ENCODE data around the gene COA7. TPM values are rescaled to one million over a fixed set of nuclear protein-coding genes. Genes with fewer than 3 reads are reported as not detected.

COA7 gene
- total and polyA plus RNA-seq, 2 of the 8 experiments (the other 6 are each of a cell fraction or from before 2014, with no cell fraction given) = 23.2 to 61.8 TPM

DNA sequence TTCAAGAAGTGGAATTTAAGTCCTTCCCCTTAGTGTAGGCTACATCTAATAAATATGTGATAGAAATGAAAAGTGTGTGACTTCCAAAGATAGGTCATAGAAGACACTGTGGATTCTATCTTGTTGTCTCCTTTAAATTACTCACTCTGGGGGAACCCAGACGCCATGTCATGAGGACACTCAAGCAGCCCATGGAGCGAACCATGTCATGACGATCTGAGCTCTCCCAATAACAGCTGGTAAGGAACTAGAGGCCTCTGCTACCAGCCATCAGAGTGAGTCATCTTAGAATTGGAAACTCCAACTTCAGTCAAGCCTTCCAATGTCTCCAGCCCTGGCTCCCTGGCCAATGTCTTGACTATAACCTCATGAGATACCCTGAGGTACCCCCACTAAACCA, 6.3 kb downstream of the COA7 start (continued):
- TF ChIP-seq, protein P1, sequence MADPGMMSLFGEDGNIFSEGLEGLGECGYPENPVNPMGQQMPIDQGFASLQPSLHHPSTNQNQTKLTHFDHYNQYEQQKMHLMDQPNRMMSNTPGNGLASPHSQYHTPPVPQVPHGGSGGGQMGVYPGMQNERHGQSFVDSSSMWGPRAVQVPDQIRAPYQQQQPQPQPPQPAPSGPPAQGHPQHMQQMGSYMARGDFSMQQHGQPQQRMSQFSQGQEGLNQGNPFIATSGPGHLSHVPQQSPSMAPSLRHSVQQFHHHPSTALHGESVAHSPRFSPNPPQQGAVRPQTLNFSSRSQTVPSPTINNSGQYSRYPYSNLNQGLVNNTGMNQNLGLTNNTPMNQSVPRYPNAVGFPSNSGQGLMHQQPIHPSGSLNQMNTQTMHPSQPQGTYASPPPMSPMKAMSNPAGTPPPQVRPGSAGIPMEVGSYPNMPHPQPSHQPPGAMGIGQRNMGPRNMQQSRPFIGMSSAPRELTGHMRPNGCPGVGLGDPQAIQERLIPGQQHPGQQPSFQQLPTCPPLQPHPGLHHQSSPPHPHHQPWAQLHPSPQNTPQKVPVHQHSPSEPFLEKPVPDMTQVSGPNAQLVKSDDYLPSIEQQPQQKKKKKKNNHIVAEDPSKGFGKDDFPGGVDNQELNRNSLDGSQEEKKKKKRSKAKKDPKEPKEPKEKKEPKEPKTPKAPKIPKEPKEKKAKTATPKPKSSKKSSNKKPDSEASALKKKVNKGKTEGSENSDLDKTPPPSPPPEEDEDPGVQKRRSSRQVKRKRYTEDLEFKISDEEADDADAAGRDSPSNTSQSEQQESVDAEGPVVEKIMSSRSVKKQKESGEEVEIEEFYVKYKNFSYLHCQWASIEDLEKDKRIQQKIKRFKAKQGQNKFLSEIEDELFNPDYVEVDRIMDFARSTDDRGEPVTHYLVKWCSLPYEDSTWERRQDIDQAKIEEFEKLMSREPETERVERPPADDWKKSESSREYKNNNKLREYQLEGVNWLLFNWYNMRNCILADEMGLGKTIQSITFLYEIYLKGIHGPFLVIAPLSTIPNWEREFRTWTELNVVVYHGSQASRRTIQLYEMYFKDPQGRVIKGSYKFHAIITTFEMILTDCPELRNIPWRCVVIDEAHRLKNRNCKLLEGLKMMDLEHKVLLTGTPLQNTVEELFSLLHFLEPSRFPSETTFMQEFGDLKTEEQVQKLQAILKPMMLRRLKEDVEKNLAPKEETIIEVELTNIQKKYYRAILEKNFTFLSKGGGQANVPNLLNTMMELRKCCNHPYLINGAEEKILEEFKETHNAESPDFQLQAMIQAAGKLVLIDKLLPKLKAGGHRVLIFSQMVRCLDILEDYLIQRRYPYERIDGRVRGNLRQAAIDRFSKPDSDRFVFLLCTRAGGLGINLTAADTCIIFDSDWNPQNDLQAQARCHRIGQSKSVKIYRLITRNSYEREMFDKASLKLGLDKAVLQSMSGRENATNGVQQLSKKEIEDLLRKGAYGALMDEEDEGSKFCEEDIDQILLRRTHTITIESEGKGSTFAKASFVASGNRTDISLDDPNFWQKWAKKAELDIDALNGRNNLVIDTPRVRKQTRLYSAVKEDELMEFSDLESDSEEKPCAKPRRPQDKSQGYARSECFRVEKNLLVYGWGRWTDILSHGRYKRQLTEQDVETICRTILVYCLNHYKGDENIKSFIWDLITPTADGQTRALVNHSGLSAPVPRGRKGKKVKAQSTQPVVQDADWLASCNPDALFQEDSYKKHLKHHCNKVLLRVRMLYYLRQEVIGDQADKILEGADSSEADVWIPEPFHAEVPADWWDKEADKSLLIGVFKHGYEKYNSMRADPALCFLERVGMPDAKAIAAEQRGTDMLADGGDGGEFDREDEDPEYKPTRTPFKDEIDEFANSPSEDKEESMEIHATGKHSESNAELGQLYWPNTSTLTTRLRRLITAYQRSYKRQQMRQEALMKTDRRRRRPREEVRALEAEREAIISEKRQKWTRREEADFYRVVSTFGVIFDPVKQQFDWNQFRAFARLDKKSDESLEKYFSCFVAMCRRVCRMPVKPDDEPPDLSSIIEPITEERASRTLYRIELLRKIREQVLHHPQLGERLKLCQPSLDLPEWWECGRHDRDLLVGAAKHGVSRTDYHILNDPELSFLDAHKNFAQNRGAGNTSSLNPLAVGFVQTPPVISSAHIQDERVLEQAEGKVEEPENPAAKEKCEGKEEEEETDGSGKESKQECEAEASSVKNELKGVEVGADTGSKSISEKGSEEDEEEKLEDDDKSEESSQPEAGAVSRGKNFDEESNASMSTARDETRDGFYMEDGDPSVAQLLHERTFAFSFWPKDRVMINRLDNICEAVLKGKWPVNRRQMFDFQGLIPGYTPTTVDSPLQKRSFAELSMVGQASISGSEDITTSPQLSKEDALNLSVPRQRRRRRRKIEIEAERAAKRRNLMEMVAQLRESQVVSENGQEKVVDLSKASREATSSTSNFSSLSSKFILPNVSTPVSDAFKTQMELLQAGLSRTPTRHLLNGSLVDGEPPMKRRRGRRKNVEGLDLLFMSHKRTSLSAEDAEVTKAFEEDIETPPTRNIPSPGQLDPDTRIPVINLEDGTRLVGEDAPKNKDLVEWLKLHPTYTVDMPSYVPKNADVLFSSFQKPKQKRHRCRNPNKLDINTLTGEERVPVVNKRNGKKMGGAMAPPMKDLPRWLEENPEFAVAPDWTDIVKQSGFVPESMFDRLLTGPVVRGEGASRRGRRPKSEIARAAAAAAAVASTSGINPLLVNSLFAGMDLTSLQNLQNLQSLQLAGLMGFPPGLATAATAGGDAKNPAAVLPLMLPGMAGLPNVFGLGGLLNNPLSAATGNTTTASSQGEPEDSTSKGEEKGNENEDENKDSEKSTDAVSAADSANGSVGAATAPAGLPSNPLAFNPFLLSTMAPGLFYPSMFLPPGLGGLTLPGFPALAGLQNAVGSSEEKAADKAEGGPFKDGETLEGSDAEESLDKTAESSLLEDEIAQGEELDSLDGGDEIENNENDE (IDR thresholded peaks at IDR 0.05; ENCODE audit: insufficient replicate concordance, low read length) = no peak
- no peak for TF ChIP-seq RAD21 (IDR thresholded peaks at IDR 0.05 in 1 of 2, conservative IDR thresholded peaks at IDR 0.05 in 1 of 2; ENCODE audit: low read depth in 2 of 2, low read length in 2 of 2)
- TF ChIP-seq POU5F1 (IDR thresholded peaks at IDR 0.05; ENCODE audit: low read depth, low read length) = no peak
- no peak for TF ChIP-seq CHD2 (IDR thresholded peaks at IDR 0.05; ENCODE audit: low read length)
- TF ChIP-seq TBP (IDR thresholded peaks at IDR 0.05; ENCODE audit: low read depth, low read length) = no peak
- TF ChIP-seq CHD1 (IDR thresholded peaks at IDR 0.05; ENCODE audit: low read depth, low read length) = no peak
- no peak for TF ChIP-seq KDM5A (IDR thresholded peaks at IDR 0.05; ENCODE audit: low read length)
- TF ChIP-seq KDM1A (IDR thresholded peaks at IDR 0.05; ENCODE audit: borderline replicate concordance, low read length) = no peak
- TF ChIP-seq RFX5 (IDR thresholded peaks at IDR 0.05; ENCODE audit: borderline replicate concordance, low read depth, low read length) = no peak
- TF ChIP-seq JUND (IDR thresholded peaks at IDR 0.05; ENCODE audit: low read length) = no peak
- TF ChIP-seq PHF8 (conservative IDR thresholded peaks at IDR 0.05; ENCODE audit: low read depth, low read length) = no peak
- TF ChIP-seq MAFK (IDR thresholded peaks at IDR 0.05; ENCODE audit: low read depth, low read length) = no peak
